HepG2 (cell line): ENCODE measurements around the gene ADGRV1.

ENCODE experiments used
- CHD2 ChIP-seq: IDR thresholded peaks from 2 replicates; pipeline ENCODE4 v1.6.1; 2011; ENCODE audit warnings: low read depth, low read length, improper control_type of control experiment
- MTA3 ChIP-seq: sonication (generic); formaldehyde crosslinking; IDR thresholded peaks from 2 replicates; pipeline ENCODE4 v1.4.0; 2020; ENCODE audit warnings: missing genetic modification reagents
- MXD4 ChIP-seq: IDR thresholded peaks from 2 replicates; pipeline ENCODE4 v1.6.1; 2016; ENCODE audit warnings: mild to moderate bottlenecking, missing biosample characterization, missing genetic modification reagents
- POLR2A ChIP-seq, 2 experiments: IDR thresholded peaks; 2 replicates each; pipeline ENCODE4 v1.6.1; 2011; ENCODE audit warnings: low read depth in 2 of 2, low read length in 2 of 2, mild to moderate bottlenecking in 1 of 2, moderate library complexity in 1 of 2; ENCODE audit not compliant: insufficient read depth in 1 of 2
- STAG1 ChIP-seq: sonication (generic); formaldehyde crosslinking; IDR thresholded peaks from 2 replicates; pipeline ENCODE4 v1.4.0; 2020; ENCODE audit warnings: missing genetic modification reagents
- THYN1 ChIP-seq: sonication (generic); formaldehyde crosslinking; IDR thresholded peaks from 2 replicates; pipeline ENCODE4 v1.8.1; 2023; ENCODE audit warnings: low read depth, mild to moderate bottlenecking, moderate library complexity, missing genetic modification reagents, borderline replicate concordance
- TF ChIP-seq, protein P1 (sequence below), 2 experiments: sonication (generic) in 1 of 2; formaldehyde crosslinking in 1 of 2; IDR thresholded peaks; 2 replicates each; pipeline versions ENCODE4 v1.5.1 to v1.6.1; 2011 to 2020; ENCODE audit warnings: borderline replicate concordance in 1 of 2, low read depth in 1 of 2, low read length in 1 of 2, mild to moderate bottlenecking in 1 of 2, missing genetic modification reagents in 1 of 2, moderate library complexity in 1 of 2
- TF ChIP-seq, protein P2 (sequence below): sonication (generic); formaldehyde crosslinking; IDR thresholded peaks from 2 replicates; pipeline ENCODE4 v1.4.0; 2020; ENCODE audit warnings: missing genetic modification reagents
- TF ChIP-seq, protein P3 (sequence below): sonication (generic); formaldehyde crosslinking; IDR thresholded peaks from 2 replicates; pipeline ENCODE4 v1.5.0; 2020; ENCODE audit warnings: mild to moderate bottlenecking, missing genetic modification reagents, moderate library complexity
- TF ChIP-seq, protein P4 (sequence below): sonication (generic); formaldehyde crosslinking; IDR thresholded peaks from 2 replicates; pipeline ENCODE4 v1.4.0; 2020; ENCODE audit warnings: missing genetic modification reagents, borderline replicate concordance
- TF ChIP-seq, protein P5 (sequence below): sonication (generic); formaldehyde crosslinking; IDR thresholded peaks from 2 replicates; pipeline ENCODE4 v1.8.1; 2022; ENCODE audit warnings: mild to moderate bottlenecking, missing genetic modification reagents
- TF ChIP-seq, protein P6 (sequence below): sonication (generic); formaldehyde crosslinking; IDR thresholded peaks from 2 replicates; pipeline ENCODE4 v1.4.0; 2020; ENCODE audit warnings: missing genetic modification reagents

DNA sequence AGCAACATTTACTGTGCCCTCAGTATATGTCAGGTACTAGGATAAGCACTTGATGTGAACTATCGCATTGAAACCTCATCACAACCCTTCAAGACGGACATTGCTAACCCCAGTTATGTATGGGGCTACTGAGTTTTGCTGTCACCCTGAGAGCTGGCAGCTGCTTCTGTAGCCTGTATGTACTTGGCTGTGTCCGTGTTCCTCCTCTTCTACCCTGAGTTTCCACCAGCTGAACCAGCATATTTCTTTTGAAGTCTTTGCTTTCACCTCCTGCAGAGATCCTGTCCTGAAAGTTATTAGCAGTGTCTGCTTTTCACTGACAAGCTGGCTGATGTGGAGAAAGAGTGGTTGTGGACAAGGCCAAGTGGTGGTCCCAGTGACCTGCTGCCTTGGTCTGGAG lies 63.3 kb downstream of the ADGRV1 start:
- TF ChIP-seq POLR2A (IDR thresholded peaks at IDR 0.05; ENCODE audit: insufficient read depth in 1 of 2, low read depth in 2 of 2, low read length in 2 of 2) (no peak), CHD2 (no peak), MXD4 (CRISPR knock-in tag) (no peak), STAG1 (CRISPR knock-in tag) (no peak), MTA3 (CRISPR knock-in tag) (no peak), THYN1 (CRISPR knock-in tag) (no peak)
- TF ChIP-seq, protein P1, sequence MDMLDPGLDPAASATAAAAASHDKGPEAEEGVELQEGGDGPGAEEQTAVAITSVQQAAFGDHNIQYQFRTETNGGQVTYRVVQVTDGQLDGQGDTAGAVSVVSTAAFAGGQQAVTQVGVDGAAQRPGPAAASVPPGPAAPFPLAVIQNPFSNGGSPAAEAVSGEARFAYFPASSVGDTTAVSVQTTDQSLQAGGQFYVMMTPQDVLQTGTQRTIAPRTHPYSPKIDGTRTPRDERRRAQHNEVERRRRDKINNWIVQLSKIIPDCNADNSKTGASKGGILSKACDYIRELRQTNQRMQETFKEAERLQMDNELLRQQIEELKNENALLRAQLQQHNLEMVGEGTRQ (IDR thresholded peaks at IDR 0.05; ENCODE audit: low read depth, low read length): no peak
- TF ChIP-seq, protein P1 (CRISPR knock-in tag; IDR thresholded peaks at IDR 0.05; ENCODE audit: borderline replicate concordance): no peak
- TF ChIP-seq, protein P2, sequence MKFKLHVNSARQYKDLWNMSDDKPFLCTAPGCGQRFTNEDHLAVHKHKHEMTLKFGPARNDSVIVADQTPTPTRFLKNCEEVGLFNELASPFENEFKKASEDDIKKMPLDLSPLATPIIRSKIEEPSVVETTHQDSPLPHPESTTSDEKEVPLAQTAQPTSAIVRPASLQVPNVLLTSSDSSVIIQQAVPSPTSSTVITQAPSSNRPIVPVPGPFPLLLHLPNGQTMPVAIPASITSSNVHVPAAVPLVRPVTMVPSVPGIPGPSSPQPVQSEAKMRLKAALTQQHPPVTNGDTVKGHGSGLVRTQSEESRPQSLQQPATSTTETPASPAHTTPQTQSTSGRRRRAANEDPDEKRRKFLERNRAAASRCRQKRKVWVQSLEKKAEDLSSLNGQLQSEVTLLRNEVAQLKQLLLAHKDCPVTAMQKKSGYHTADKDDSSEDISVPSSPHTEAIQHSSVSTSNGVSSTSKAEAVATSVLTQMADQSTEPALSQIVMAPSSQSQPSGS (CRISPR knock-in tag): no peak
- TF ChIP-seq, protein P3, sequence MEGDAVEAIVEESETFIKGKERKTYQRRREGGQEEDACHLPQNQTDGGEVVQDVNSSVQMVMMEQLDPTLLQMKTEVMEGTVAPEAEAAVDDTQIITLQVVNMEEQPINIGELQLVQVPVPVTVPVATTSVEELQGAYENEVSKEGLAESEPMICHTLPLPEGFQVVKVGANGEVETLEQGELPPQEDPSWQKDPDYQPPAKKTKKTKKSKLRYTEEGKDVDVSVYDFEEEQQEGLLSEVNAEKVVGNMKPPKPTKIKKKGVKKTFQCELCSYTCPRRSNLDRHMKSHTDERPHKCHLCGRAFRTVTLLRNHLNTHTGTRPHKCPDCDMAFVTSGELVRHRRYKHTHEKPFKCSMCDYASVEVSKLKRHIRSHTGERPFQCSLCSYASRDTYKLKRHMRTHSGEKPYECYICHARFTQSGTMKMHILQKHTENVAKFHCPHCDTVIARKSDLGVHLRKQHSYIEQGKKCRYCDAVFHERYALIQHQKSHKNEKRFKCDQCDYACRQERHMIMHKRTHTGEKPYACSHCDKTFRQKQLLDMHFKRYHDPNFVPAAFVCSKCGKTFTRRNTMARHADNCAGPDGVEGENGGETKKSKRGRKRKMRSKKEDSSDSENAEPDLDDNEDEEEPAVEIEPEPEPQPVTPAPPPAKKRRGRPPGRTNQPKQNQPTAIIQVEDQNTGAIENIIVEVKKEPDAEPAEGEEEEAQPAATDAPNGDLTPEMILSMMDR (CRISPR knock-in tag): no peak
- TF ChIP-seq, protein P4, sequence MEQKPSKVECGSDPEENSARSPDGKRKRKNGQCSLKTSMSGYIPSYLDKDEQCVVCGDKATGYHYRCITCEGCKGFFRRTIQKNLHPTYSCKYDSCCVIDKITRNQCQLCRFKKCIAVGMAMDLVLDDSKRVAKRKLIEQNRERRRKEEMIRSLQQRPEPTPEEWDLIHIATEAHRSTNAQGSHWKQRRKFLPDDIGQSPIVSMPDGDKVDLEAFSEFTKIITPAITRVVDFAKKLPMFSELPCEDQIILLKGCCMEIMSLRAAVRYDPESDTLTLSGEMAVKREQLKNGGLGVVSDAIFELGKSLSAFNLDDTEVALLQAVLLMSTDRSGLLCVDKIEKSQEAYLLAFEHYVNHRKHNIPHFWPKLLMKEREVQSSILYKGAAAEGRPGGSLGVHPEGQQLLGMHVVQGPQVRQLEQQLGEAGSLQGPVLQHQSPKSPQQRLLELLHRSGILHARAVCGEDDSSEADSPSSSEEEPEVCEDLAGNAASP: no peak
- TF ChIP-seq, protein P5, sequence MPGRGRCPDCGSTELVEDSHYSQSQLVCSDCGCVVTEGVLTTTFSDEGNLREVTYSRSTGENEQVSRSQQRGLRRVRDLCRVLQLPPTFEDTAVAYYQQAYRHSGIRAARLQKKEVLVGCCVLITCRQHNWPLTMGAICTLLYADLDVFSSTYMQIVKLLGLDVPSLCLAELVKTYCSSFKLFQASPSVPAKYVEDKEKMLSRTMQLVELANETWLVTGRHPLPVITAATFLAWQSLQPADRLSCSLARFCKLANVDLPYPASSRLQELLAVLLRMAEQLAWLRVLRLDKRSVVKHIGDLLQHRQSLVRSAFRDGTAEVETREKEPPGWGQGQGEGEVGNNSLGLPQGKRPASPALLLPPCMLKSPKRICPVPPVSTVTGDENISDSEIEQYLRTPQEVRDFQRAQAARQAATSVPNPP (CRISPR knock-in tag): no peak
- TF ChIP-seq, protein P6, sequence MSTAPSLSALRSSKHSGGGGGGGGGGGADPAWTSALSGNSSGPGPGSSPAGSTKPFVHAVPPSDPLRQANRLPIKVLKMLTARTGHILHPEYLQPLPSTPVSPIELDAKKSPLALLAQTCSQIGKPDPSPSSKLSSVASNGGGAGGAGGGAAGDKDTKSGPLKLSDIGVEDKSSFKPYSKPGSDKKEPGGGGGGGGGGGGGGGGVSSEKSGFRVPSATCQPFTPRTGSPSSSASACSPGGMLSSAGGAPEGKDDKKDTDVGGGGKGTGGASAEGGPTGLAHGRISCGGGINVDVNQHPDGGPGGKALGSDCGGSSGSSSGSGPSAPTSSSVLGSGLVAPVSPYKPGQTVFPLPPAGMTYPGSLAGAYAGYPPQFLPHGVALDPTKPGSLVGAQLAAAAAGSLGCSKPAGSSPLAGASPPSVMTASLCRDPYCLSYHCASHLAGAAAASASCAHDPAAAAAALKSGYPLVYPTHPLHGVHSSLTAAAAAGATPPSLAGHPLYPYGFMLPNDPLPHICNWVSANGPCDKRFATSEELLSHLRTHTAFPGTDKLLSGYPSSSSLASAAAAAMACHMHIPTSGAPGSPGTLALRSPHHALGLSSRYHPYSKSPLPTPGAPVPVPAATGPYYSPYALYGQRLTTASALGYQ (CRISPR knock-in tag): no peak
